Islet precursor cell (in vitro differentiated cells): Measurements from ENCODE around the gene CMIP.
A peak's percentile ranks its signal among the peaks of the same experiment; 100 is the strongest.
"Not testable (repeated sequence)": the region's sequence is repeated elsewhere in the genome, so short reads cannot be mapped to it uniquely, and the experiment has no call there.

Source experiments
- DNase-seq: peaks from one replicate; pipeline ENCODE4 v3.0.0-alpha.2; 2018

Gene CMIP

DNA sequence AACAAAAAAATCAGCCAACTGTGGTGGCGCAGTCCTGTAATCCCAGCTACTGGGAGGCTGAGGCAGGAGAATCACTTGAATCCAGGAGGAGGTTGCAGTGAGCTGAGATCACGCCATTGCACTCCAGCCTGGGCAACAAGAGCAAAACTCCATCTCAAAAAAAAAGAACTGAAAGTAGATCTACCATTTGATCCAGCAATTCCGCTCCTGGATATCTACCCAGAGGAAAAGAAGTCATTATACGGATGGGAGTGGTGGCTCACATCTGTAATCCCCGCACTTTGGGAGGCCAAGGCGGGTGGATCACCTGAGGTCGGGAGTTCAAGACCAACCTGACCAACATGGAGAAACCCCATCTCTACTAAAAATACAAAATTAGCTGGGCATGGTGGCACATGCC lies 22.5 kb upstream of the CMIP start:
- not testable (repeated sequence) for DNase-seq

DNA sequence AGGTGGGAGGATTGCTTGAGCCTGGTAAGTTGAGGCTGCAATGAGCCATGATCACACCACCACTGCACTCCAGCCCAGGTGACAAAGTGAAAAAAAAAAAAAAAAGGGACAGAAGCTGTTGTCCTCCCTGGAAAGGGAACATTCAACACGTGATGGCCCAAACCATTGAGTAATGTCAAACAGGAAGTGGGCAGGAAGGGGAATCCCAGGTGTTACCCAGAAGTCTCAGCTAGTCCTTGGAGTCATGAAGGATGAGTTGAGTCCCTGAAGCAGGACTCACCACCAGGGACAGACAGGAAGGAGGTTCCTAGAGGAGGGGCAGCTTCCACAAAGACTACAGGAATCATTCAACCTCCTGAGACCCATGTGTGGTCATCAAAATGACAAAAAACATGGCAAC lies 19.8 kb upstream of the CMIP start:
- no peak for DNase-seq

DNA sequence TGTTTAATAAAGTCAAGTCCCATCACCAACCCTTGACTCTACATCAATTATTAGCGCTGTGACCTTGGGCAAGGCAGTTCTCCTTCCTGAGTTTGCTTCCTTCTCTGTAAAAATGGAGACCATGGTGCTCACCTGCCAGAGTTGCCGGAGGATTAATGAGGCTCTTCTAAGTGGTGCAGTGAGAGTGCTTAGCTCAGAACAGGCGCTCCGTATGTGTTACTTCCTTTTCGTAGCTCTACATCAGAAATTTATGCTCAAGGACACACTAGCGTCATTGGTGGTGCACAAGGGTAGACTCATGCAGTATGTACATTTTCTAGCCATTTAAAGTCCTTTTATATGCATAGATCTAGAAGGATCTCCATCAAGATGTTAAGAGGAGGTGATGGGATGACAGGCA lies 17.4 kb upstream of the CMIP start:
- DNase-seq, result no peak

DNA sequence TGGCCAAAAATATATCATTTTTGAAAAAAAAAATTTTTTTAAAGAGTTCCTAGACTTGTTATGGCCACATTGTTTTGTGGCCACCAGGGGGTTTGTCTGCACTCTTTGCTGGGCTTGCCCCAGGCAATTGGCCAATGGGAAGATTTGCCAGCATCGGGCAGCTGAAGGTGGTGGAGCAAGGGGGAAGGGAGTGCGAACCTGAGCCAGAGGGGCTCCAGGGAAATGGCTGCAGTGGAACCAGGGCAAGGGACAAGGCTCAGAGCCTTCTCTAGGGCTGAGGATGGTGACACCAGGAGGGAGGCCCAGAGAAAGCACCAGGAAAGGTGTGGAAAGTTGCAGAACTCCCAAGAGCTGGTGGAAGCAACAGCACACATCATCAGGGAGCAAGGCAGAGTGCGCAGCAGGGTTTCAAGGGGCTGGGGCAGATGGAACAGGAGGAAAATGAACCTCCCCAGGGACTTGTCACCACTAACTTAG lies 15.5 kb upstream of the CMIP start:
- DNase-seq, result peak; percentile 73

DNA sequence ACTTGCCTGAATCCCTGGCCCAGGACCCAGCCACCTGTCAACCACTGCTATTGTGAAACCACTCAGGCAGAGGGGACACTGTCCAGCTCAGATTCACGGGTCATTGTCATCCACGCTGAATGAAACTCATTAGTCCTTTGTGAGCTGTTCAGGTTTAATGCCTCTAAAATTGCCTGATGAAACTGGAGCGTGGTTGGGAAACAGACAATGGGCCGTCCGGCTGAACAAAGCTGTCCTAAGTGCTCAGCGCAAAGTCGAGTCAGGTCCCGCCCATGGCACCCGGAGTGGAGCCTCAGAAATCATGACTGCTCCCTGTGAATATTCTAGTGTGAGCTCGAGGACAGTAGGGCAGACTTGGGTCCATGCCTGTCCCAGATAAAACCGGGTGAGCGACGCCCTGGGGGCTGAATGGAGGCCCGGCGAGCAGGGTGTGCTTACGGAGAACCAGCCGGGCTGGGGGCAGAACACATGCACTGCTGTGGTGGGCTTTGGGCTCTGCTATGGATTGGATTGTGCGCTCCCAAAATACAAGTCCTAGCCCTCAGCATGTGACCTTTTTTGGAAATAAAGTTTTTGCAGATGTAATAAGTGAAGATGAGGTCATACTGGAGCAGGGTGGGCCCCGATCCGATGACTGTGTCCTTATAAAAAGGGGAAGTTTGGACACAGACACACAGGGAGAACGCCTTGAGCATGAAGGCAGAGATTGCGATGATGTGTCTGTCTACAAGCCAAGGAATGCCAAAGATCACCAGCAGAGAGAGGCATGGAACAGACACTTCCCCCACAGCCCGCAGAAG lies 12.9 kb upstream of the CMIP start:
- no peak for DNase-seq

DNA sequence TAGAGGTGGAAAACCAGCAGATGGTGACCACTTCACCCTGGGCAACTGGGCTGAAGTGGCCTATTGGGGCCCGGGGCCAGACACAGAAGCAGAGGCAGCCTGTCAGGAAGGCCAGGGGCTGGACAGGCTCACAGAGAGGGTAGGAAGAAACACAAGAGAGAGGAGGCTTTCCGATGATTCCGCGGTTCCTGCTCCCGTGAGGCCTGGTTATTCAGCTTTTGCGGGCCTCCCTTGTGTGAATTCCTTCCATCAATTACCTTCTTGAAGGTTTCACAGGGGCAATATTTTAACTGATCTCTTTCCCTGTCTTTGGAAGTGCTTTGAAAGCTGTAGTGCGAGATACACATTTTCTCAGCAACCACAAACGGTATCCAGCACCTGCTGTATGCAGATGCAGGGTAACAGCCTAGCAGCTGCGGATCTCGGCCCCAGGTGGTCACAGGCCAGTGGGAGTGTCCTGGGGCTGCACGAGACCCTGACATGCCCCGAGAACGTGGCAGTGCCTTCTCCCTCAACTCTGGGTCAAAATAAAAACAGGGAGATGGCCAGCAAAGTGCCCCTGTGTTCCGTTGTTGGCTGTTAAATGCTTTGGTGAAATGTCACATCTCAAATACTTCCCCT lies 11.6 kb upstream of the CMIP start:
- no peak for DNase-seq

DNA sequence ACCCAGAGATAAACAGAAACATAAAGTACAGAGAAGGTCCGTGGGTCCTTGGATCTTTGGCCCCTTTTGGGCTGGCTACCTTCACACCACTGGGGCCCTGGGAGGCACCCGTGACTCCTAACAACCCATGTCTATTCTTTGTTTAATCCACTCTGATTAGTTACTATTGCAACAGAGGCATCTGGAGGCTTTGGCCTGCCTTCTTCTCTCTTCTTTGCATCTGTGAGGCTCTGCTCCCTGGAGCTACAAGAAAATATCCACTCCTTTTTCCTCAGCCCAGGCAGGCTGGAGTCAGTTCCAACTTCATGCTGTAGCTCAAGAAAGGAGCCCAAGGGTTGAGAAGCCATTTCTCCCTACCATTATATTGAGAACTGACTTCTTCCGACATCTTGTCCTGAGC lies 9.5 kb upstream of the CMIP start:
- no peak for DNase-seq

DNA sequence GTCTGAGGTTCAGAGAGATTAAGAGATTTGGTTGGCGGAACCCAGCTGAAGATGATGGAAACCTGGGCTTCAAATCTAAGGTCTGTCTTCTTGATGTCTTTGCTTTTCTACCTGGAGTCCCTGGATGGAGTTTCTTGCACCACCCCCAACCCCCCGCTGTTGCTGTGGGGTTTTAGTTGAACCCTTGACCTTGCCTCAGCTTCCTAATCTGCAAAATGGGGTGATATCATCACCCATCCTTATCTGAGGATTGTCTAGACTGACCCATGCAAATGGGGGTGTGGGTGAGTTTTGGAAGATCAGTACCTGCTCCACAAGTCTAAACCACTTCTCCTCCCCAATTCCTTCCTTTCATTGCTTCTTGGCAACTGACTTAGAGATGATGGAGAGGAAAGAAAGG lies 9.0 kb upstream of the CMIP start:
- no peak for DNase-seq

DNA sequence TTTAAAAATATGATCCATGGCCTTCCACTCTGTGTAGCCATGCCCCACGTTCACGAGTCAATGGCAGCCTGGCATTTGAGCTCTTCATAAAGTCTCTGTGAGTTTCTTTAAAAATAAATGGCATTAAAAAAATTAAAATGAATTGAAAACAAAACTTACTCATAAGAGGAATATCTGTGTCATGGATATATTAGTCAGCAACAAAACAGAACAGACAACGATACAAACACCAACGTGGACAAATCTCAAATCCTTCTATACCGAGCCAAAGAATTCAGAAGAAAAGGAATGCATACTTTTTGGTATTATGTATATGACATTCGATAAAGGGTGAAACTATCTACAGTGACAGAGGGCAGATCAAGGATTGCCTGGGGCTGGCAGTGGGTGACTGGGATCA lies 8.2 kb upstream of the CMIP start:
- no peak for DNase-seq

DNA sequence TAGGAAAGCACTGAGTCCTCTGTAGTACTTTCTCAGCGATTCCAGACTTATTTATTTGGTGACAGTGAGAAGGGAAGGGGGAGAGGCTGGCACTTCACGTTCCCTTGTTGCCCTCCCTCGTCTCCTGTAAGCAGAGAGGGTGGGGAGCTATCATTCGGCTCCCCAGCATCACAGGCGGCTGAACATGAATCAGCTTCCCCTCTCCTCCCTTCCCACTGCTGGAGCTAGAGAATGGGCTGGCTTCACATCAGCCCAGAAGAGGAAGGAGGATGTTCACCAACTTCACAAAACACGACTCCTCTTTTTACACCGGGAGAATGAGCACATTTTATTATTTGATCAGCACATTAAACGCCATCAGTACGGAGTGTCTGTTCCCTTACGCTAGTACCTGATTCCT lies 6.7 kb upstream of the CMIP start:
- DNase-seq, result no peak

DNA sequence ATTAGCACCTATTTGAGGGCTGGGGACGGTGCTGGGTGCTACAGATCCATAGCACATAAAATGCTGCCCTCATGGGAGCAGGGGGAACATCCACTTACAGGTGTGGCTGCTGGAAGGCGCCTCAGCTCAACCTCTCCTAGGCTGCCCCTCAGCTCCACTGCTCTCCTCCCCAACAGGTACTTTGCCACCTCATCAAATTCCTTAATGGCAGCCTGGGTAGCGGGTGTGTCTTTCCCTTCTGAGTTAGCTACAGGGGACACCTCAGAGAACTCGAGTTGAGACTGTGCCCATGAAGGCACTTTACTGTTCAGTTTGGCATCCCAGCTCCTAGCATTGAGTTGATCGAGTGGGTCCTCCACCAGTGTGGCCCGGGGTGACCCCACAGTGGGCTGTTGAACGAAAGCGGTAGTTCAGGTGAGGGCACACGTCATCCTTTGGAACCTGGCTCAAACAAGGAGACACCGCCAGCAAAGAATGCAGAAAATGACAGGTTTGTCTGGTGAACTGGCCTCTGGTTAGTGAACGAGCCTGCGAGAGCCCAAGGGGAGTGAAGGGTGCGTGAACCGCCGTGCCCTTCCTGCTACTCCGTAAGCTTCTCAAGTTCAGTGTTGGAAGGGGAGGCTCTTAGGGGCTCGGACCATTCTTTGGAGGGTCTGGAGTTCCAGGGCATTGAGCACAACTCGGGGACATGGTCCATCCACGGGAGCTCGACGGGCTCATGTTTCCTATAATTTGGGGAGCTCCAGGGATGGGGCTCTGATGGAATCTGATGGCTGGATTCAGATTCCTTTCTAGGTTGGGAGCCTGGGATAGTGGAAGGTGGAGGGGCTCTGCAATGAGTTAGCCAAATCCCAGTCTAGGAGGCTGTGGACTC lies 3.5 kb upstream of the CMIP start:
- peak; percentile 75 for DNase-seq

DNA sequence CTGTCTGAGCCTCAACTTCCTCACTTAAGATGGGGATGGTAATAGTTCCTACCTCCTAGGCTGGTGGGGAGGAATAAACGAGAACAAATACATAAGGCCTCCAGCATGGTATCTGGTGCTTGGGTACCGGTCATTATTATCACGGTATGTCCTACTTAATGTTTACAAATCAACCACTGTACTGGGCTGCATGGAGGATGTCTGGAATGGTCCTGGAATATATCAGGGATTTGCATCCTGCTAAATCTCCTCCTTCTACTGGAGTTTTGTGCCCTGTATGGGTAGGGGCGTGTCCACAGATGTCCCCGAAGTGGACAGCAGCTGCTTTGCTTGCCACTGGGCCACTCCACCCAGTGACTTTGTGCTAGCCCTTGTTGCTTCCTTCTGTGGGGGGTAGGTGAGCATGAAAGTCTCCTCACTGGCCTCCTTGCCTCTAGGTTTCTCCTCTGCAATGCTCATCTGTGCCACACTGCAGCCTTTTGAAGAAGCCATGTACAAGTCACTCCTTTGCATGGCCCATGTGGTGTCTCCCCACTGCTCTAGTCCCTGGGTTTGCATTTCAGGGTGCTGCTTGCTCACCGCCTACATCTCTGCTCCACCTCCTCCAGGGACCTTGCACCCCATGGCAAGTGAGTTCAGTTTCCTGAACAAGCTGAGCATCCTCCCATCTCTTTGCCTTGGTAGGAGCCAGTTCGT lies 2.2 kb upstream of the CMIP start:
- DNase-seq, result no peak

DNA sequence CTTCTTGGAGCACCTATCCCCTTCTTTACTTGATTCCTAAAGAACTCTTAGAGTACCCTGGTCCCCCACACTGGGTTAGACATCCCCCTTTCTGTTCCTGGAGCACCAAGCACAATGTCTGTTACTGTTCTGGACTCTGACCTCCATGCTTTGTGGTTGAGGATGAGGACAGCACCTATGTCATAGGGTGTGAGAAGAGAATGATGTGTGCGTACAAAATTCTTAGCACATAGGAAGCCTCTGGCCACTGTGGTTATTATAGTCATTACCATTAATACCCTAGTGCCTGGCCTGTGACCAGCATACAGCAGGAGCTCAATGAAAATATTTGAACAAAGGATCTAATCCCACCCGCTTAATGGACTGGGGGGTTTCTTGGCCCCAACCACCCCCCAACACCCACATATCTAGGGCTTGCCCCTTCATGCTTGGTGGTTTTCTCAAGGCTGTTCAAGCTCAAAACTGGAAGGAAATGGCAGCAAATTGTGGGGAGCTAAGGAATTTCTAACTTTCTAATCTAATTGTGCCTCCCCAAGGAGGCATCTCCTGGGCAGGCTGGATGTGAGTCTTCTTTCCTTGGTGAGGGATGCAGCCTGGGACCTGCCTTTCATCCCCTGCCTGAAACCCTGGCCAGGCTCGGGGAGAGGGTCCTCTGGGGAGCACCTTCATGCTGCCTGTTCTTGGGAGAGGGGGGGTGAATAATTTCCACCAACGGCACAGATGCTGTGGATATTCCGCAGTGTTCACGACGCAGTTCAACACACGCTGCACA lies 1.5 kb upstream of the CMIP start:
- DNase-seq, result no peak

DNA sequence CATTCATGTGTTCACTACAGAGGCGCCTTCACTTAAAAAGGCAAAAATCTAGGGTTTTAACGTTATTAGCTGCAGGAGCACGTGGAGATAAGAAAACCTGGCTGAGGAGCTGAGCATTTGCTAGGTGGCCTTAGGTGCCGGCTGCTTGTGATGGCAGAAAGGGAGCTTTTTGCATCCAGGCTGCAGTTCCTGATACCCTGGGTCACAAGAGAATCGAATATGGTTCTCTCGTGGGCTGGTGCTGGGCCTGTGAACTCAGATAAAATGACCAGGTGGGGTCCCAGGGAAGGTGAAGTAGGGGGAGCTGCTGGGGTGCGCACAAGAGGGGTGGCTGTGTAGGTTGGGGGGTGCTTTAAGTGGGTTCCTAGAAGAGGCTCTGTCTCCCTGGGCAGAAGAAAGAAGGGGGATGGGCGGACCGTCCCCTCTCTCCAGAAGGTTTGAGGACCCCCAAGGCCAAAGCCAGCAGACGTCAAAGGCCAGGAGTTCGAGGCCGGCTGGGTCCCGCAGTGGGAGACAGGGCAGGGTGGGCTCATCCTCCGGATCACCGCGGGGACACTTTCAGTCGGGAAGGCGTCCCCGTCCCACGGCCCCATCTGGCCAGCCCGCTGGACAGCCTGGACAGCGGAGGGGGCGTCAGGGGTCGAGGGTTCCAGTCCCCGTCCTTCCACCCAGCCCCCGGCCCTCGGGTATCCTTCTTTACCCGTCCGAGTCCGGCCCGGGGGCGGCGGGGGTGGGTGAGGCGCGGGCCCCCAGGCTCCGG lies 740 bp upstream of the CMIP start:
- DNase-seq, result no peak

DNA sequence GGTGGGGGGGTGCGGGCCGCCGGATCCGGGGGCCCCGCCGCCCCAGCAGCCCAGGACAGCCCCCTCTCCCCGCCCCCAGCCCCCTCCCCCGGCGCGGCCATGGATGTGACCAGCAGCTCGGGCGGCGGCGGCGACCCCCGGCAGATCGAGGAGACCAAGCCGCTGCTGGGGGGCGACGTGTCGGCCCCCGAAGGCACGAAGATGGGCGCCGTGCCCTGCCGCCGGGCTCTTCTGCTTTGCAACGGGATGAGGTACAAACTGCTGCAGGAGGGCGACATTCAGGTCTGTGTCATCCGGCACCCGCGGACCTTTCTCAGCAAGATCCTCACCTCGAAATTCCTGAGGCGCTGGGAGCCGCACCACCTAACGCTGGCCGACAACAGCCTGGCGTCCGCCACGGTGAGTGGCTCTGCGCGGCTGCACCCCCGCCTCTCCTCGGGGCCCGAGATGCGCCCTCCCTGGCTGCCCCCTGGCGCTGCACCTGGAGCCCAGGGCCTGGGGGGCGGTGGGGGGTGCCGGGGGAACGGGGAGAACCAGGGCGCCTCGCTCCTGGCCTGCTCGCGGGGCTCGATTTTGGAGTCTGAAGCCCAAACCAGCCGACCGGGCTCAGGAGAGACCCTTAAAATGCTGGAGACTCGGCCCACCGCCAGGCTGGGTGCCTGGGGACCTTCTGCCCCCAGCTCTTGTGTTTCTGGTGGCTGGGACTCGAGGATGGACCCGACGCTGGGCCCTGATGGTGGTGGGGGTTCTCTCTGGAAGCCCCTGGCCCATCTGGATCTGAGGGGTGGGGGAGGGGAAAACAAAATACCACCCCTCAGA lies 744 bp downstream of the CMIP start:
- DNase-seq, result peak; percentile 66

DNA sequence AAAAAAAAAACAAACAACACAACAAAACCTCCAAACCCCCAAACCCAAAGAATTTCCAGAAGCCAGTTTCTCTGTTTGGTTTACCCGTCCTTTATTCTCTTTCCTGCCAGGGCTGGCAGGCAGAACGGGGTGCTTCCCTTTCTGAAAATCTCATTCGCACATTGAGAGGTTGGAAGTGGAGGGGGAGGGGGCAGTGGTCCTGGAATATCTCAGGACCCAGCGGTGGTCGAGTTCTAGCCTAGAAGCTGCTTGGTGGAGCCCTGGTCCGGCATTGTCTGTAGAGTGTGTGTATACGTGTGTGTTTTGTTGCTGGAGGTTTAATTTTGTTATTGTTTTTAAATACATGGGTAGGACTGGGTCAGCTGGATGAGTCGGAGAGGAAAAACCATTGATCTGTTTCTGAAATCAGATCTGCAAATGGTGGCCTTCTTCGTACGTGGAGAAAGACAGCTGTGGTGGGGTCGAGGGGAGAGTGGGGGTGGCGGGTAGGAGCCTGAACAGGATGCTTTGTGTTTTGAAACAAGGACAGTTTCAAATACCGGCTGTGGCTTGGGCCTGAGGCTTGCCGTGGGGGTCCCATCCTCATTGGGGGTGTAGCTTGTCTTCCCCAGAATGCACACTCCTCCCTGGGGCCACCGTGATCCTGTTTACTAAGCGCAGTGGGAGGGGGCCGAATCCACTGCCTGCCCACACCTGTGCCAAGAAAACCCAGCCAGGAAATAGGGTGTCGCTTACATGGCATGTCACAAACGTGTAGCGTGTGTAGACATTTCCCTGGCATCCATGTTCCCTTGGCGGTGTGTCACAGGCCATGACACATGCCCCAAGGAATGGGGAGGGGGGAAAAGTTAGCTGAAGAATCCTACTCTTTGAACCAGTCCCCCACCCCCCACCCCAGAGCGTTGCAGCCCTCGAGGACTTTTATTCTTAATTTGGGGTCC lies 1.6 kb downstream of the CMIP start:
- peak; percentile 78 for DNase-seq

DNA sequence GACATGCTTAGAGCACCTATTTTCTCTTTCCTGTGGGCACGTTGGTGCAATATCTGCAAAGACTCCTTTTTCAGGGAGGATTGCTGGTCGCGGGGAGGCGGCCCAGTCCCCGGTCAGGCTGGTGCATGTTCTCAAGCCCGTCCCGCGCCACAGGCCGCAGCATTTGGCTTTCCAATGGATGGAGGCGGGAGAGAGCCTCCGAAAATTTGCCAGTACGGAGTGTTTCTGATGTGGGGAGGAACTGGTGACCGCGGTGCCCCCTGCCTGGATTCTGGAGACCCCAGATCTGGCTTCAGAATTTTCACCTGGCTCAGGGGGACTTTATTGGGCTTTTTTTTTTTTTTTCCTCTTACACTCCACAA lies 2.3 kb downstream of the CMIP start:
- no peak for DNase-seq

DNA sequence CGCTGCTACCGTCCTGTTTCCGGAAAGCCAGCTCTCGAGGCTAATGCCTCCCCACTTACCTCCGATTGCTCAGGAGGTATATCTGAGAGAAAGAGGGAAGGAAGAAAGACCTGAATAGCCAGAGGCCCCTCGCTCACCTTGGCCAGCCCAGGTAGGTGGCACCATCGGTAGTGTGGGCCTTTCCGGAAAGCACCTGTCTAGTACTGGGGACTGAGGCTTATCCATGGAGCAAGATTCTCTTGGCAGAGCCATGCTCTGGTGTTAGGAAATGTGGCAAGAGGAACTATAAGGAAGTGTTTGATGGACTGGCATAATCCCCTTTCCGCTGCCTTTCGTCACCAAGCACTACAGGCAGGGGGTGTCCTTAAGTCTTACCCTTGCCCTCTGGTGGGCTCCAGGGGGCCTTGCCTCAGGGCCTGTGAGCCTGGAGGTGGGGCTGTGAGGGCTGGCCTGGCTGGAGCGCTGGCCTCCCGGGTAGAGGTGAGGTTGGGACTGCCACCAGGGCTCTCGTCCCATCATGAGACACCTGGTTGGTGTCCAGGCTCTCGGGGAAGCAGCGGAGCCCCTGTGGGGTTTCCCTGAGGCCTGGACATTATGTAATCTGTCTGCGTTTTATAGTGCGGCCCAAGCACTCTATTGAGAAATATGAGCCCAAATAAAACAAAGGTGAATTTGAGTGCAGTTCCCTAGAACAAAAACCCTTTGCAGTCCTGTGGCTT lies 2.9 kb downstream of the CMIP start:
- peak; percentile 66 for DNase-seq
